ENCODE data around the gene HAPLN3.

GRCh38 chr15:88866295-88866881 lies 29.0 kb downstream of the HAPLN3 start:
- TF ChIP-seq POLR2A (IDR thresholded peaks at IDR 0.05) (no peak), CTCF (IDR thresholded peaks at IDR 0.05) (no peak)
